Stimulated activated CD4-positive, alpha-beta T cell treated with anti-CD3 and anti-CD28 coated beads, TNF-alpha, amount 100 ng/mL, for 48 hours (primary cell): ENCODE results near the gene GMNC.
"Not testable (repeated sequence)": the region's sequence is repeated elsewhere in the genome, so short reads cannot be mapped to it uniquely, and the experiment has no call there.

Source experiments
- DNase-seq, 3 donors: peaks; one replicate each; pipeline ENCODE4 v3.0.0-alpha.2; 2020; ENCODE audit warnings: low read depth in 3 of 3

GMNC gene

GRCh38 chr3:190862209-190863118, at the start of gene GMNC:
TSS of gene GMNC (minus strand) at chr3:190862694. CDS start at chr3:190862615, 79 bp downstream.
- DNase-seq: peak in 2 of 3 donors; percentile 20 to 27

- DNase-seq: no peak
These were observed 48.9 kb upstream of the GMNC start for GRCh38 chr3:190911382-190911781.

GRCh38 chr3:190909908-190910307, 47.4 kb upstream of the GMNC start:
- no peak for DNase-seq

GRCh38 chr3:190903156-190903555, 40.7 kb upstream of the GMNC start:
- no peak for DNase-seq

- no peak for DNase-seq
These were observed 39.8 kb upstream of the GMNC start for GRCh38 chr3:190902292-190902691.

GRCh38 chr3:190892395-190892902, 30.0 kb upstream of the GMNC start:
- DNase-seq: no peak

GRCh38 chr3:190886945-190887344, 24.5 kb upstream of the GMNC start:
- DNase-seq: no peak

GRCh38 chr3:190883973-190884832, 21.7 kb upstream of the GMNC start:
- peak in 1 of 3 donors; percentile 17 for DNase-seq

GRCh38 chr3:190883141-190883540, 20.6 kb upstream of the GMNC start:
- DNase-seq: no peak

- peak in 1 of 3 donors; percentile 10 for DNase-seq
These were observed 15.4 kb upstream of the GMNC start for GRCh38 chr3:190877925-190878324.

- not testable (repeated sequence) for DNase-seq
These were observed 13.9 kb upstream of the GMNC start for GRCh38 chr3:190876433-190876832.

- DNase-seq: not testable (repeated sequence)
These were observed 12.6 kb upstream of the GMNC start for GRCh38 chr3:190875061-190875460.

GRCh38 chr3:190870127-190870526, 7.6 kb upstream of the GMNC start:
- DNase-seq: no peak

GRCh38 chr3:190867071-190867470, 4.6 kb upstream of the GMNC start:
- no peak for DNase-seq

- no peak for DNase-seq
These were observed 3.3 kb upstream of the GMNC start for GRCh38 chr3:190865828-190866227.

- no peak for DNase-seq
These were observed 2.9 kb upstream of the GMNC start for GRCh38 chr3:190865419-190865818.

- DNase-seq: no peak
These were observed 1.5 kb upstream of the GMNC start for GRCh38 chr3:190864002-190864401.

- DNase-seq: no peak
These were observed 598 bp upstream of the GMNC start for GRCh38 chr3:190863119-190863465.

- DNase-seq: no peak
These were observed 2.0 kb downstream of the GMNC start for GRCh38 chr3:190860521-190860920.

GRCh38 chr3:190855151-190855550, 7.3 kb downstream of the GMNC start:
- DNase-seq: no peak

- no peak for DNase-seq
These were observed 8.4 kb downstream of the GMNC start for GRCh38 chr3:190854062-190854461.

- DNase-seq: no peak
These were observed 9.0 kb downstream of the GMNC start for GRCh38 chr3:190853464-190853863.
